H9 (cell line): ENCODE measurements around the gene SLC29A2. TPM values are rescaled to one million over a fixed set of nuclear protein-coding genes. Genes with fewer than 3 reads are reported as not detected.

Source experiments
- DNase-seq: peaks from one replicate; pipeline ENCODE4 v3.0.0-alpha.2; 2017
- H2AFZ ChIP-seq: one replicate; pipeline ENCODE4 v1.6.1; 2013; ENCODE audit warnings: mild to moderate bottlenecking, low read length, control low read depth, moderate library complexity
- H2AK5ac ChIP-seq: 2 replicates; pipeline ENCODE4 v1.6.1; 2013; ENCODE audit warnings: low read length, control low read depth, mixed read lengths; ENCODE audit not compliant: insufficient read length
- H2BK120ac ChIP-seq: one replicate; pipeline ENCODE4 v1.6.1; 2013; ENCODE audit warnings: low read depth, mild to moderate bottlenecking, low read length, control low read depth, inconsistent platforms; ENCODE audit not compliant: poor library complexity, severe bottlenecking
- H2BK12ac ChIP-seq: 2 replicates; pipeline ENCODE4 v1.6.1; 2013; ENCODE audit warnings: low read length, control low read depth, mixed read lengths, low read depth; ENCODE audit not compliant: insufficient read length
- H2BK15ac ChIP-seq: 2 replicates; pipeline ENCODE4 v1.6.1; 2013; ENCODE audit warnings: low read depth, low read length, control low read depth
- H2BK20ac ChIP-seq: one replicate; pipeline ENCODE4 v1.6.1; 2013; ENCODE audit warnings: low read depth, mild to moderate bottlenecking, low read length, control low read depth, inconsistent platforms; ENCODE audit not compliant: poor library complexity, severe bottlenecking
- H2BK5ac ChIP-seq: 2 replicates; pipeline ENCODE4 v1.6.1; 2013; ENCODE audit warnings: low read length, control low read depth, mixed read lengths; ENCODE audit not compliant: insufficient read length
- H3K14ac ChIP-seq: 2 replicates; pipeline ENCODE4 v1.6.1; 2013; ENCODE audit warnings: low read length, control low read depth; ENCODE audit not compliant: insufficient read depth
- H3K18ac ChIP-seq: 2 replicates; pipeline ENCODE4 v1.6.1; 2013; ENCODE audit warnings: low read depth, mild to moderate bottlenecking, mixed read lengths, low read length, control low read depth; ENCODE audit not compliant: insufficient read length
- H3K23ac ChIP-seq: 2 replicates; pipeline ENCODE4 v1.6.1; 2013; ENCODE audit warnings: low read length, control low read depth, mixed read lengths, low read depth; ENCODE audit not compliant: insufficient read length
- H3K23me2 ChIP-seq: 2 replicates; pipeline ENCODE4 v1.6.1; 2013; ENCODE audit warnings: low read depth, mild to moderate bottlenecking, mixed read lengths, low read length, control low read depth; ENCODE audit not compliant: insufficient read length, poor library complexity, severe bottlenecking
- H3K27ac ChIP-seq: 2 replicates; pipeline ENCODE4 v1.5.1; 2013; ENCODE audit warnings: low read length, control low read depth, mixed read lengths, low read depth; ENCODE audit not compliant: insufficient read length
- H3K27me3 ChIP-seq: 2 replicates; pipeline ENCODE4 v1.6.1; 2013; ENCODE audit warnings: low read length, control low read depth, inconsistent platforms; ENCODE audit not compliant: insufficient read depth
- H3K4ac ChIP-seq: 2 replicates; pipeline ENCODE4 v1.6.1; 2013; ENCODE audit warnings: low read depth, mild to moderate bottlenecking, control low read depth, inconsistent platforms, low read length, moderate library complexity
- H3K4me1 ChIP-seq: 2 replicates; pipeline ENCODE4 v1.6.1; 2013; ENCODE audit warnings: low read length, control low read depth, inconsistent platforms; ENCODE audit not compliant: insufficient read depth
- H3K4me2 ChIP-seq: 2 replicates; pipeline ENCODE4 v1.6.1; 2013; ENCODE audit warnings: low read length, control low read depth, mixed read lengths; ENCODE audit not compliant: insufficient read length, insufficient read depth
- H3K56ac ChIP-seq: 2 replicates; pipeline ENCODE4 v1.6.1; 2013; ENCODE audit warnings: low read depth, mild to moderate bottlenecking, mixed read lengths, low read length, control low read depth; ENCODE audit not compliant: insufficient read length
- H3K79me1 ChIP-seq: 2 replicates; pipeline ENCODE4 v1.6.1; 2013; ENCODE audit warnings: low read depth, mild to moderate bottlenecking, moderate library complexity, low read length, control low read depth, inconsistent platforms; ENCODE audit not compliant: insufficient read depth, poor library complexity, severe bottlenecking
- H3K79me2 ChIP-seq: 2 replicates; pipeline ENCODE4 v1.6.1; 2013; ENCODE audit warnings: low read length, control low read depth, inconsistent platforms; ENCODE audit not compliant: insufficient read depth
- H3K9ac ChIP-seq: 2 replicates; pipeline ENCODE4 v1.6.1; 2013; ENCODE audit warnings: low read length, control low read depth, mixed read lengths; ENCODE audit not compliant: insufficient read length; ENCODE audit errors: extremely low read depth
- H3K9me3 ChIP-seq: one replicate; pipeline ENCODE4 v1.6.1; 2013; ENCODE audit warnings: low read depth, low read length, inconsistent platforms; ENCODE audit not compliant: control insufficient read depth
- H3T11ph ChIP-seq: one replicate; pipeline ENCODE4 v1.6.1; 2013; ENCODE audit warnings: mild to moderate bottlenecking, low read length, control low read depth, inconsistent platforms
- H4K20me1 ChIP-seq: one replicate; pipeline ENCODE4 v1.6.1; 2013; ENCODE audit not compliant: control insufficient read depth, insufficient read length, insufficient read depth
- H4K5ac ChIP-seq: 2 replicates; pipeline ENCODE4 v1.6.1; 2013; ENCODE audit warnings: low read depth, mild to moderate bottlenecking, mixed read lengths, low read length, control low read depth; ENCODE audit not compliant: insufficient read length
- H4K8ac ChIP-seq: replicated peaks from 2 replicates; pipeline ENCODE4 v1.6.1; 2013; ENCODE audit warnings: low read length, control low read depth, mixed read lengths, low read depth; ENCODE audit not compliant: insufficient read length
- H4K91ac ChIP-seq: 2 replicates; pipeline ENCODE4 v1.6.1; 2013; ENCODE audit warnings: low read depth, mild to moderate bottlenecking, moderate library complexity, mixed read lengths, low read length, control low read depth; ENCODE audit not compliant: insufficient read length
- H3K27ac Mint-ChIP-seq, 3 experiments: 2 replicates in 2 of 3; 3 replicates in 1 of 3; pipeline ENCODE4 v1.8.0; 2020 to 2021; ENCODE audit warnings: mixed read lengths in 3 of 3, mild to moderate bottlenecking in 1 of 3, moderate library complexity in 1 of 3
- H3K27me3 Mint-ChIP-seq: 2 replicates; pipeline ENCODE4 v1.8.0; 2021; ENCODE audit warnings: low read depth, mild to moderate bottlenecking, moderate library complexity, mixed read lengths
- H3K36me3 Mint-ChIP-seq, 3 experiments: 2 replicates in 2 of 3; 3 replicates in 1 of 3; pipeline ENCODE4 v1.8.0; 2020 to 2021; ENCODE audit warnings: low read depth in 3 of 3, mixed read lengths in 3 of 3; ENCODE audit not compliant: insufficient read depth in 1 of 3
- H3K4me1 Mint-ChIP-seq, 2 experiments: 2 replicates each; pipeline ENCODE4 v1.8.0; 2020; ENCODE audit warnings: mixed read lengths in 2 of 2
- H3K4me3 Mint-ChIP-seq, 2 experiments: 2 replicates in 1 of 2; 3 replicates in 1 of 2; pipeline ENCODE4 v1.8.0; 2020 to 2021; ENCODE audit warnings: mild to moderate bottlenecking in 2 of 2, mixed read lengths in 2 of 2, moderate library complexity in 1 of 2
- H3K9me3 Mint-ChIP-seq, 2 experiments: 2 replicates in 1 of 2; 3 replicates in 1 of 2; pipeline ENCODE4 v1.8.0; 2020; ENCODE audit warnings: mild to moderate bottlenecking in 2 of 2, mixed read lengths in 2 of 2, moderate library complexity in 1 of 2
- WGBS: extraction: QIAGEN DNeasy Blood & Tissue Kit; methylation state at CpG from one replicate; pipeline ENCODE4 v1.1.7; 2013; ENCODE audit warnings: missing lambda C conversion rate, low lambda C conversion rate, mixed read lengths; ENCODE audit not compliant: insufficient read length; ENCODE audit errors: extremely low coverage; 5-methylcytosine and 5-hydroxymethylcytosine counted together
- total RNA-seq: library from RNA; stranded (reverse); gene quantifications from 2 replicates; pipeline ENCODE4 v1.2.1, GENCODE V29; 2021
- TF ChIP-seq, protein P1 (sequence below): fragments of 200-600 bp; sonication (generic); conservative IDR thresholded peaks from 3 replicates; pipeline ENCODE4 v1.8.0; 2021; ENCODE audit warnings: antibody characterized with exemption, mild to moderate bottlenecking

Gene SLC29A2
- total RNA-seq, 1 experiment from 2014 or later: 29.8 TPM

DNA sequence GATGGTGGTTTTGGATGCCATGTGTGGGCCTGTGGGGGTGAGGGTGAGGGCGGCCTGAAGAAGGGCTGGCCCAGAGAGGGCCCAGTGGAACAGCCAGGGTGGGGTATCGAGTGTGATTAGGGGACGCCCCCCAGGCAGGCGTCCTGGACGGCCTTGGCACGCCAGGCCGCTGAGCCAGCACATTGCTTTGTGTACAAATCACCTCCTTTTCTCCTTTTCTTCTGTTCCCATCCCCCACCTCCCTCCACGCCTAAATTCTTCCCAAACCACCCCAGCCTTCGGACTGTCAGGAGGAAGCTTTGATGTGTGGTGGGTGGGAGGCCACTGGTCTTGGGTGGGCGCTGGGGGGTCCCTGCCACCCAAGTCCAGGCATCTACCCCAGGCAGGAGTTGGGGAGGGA, 46.9 kb downstream of the SLC29A2 start:
- no peak overlapping the region for H3T11ph ChIP-seq
- no peaks in the 10 kb centered on the region for H3K79me1 ChIP-seq
- H3K27me3 Mint-ChIP-seq: peaks cover 20% of the 10 kb centered on the region
- peaks cover 3 to 7% (median 5%) of the 10 kb centered on the region in 3 experiments for H3K36me3 Mint-ChIP-seq
- peaks cover 7% of the 10 kb centered on the region in 2 experiments for H3K9me3 Mint-ChIP-seq
- H3K27ac Mint-ChIP-seq: peak overlapping the region in 1 of 3 experiments; percentile 74; a peak in 1 of 7 replicates
- H2BK120ac ChIP-seq: no peak overlapping the region
- no peaks in the 10 kb centered on the region for H3K27me3 ChIP-seq
- no peak overlapping the region for H2BK20ac ChIP-seq
- H3K14ac ChIP-seq: no peak overlapping the region
- no peak overlapping the region for H3K4me2 ChIP-seq
- no peak overlapping the region for H4K8ac ChIP-seq
- no peak overlapping the region for H3K27ac ChIP-seq
- H4K5ac ChIP-seq: no peak overlapping the region
- no peak overlapping the region for H3K56ac ChIP-seq
- H3K4ac ChIP-seq: no peak overlapping the region
- H4K91ac ChIP-seq: no peak overlapping the region
- no peak overlapping the region for H3K23ac ChIP-seq
- no peak overlapping the region for H3K18ac ChIP-seq
- H2AK5ac ChIP-seq: no peak overlapping the region
- 0 out of 2 replicates have a peak, but pooled peaks cover 3% of the 10 kb centered on the region for H3K4me1 ChIP-seq
- no peak overlapping the region for H2BK12ac ChIP-seq
- H3K23me2 ChIP-seq: no peaks in the 10 kb centered on the region
- H3K4me3 Mint-ChIP-seq: no peak overlapping the region
- H2AFZ ChIP-seq: no peak overlapping the region
- H4K20me1 ChIP-seq: no peaks in the 10 kb centered on the region
- H3K9ac ChIP-seq: no peak overlapping the region
- H2BK5ac ChIP-seq: no peak overlapping the region
- WGBS: no CpG with 5 or more reads among the region's 10 CpGs
- no peak overlapping the region for H2BK15ac ChIP-seq
- TF ChIP-seq, protein P1, sequence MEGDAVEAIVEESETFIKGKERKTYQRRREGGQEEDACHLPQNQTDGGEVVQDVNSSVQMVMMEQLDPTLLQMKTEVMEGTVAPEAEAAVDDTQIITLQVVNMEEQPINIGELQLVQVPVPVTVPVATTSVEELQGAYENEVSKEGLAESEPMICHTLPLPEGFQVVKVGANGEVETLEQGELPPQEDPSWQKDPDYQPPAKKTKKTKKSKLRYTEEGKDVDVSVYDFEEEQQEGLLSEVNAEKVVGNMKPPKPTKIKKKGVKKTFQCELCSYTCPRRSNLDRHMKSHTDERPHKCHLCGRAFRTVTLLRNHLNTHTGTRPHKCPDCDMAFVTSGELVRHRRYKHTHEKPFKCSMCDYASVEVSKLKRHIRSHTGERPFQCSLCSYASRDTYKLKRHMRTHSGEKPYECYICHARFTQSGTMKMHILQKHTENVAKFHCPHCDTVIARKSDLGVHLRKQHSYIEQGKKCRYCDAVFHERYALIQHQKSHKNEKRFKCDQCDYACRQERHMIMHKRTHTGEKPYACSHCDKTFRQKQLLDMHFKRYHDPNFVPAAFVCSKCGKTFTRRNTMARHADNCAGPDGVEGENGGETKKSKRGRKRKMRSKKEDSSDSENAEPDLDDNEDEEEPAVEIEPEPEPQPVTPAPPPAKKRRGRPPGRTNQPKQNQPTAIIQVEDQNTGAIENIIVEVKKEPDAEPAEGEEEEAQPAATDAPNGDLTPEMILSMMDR: no peak
- H3K9me3 ChIP-seq: no peaks in the 10 kb centered on the region
- no peak for DNase-seq
- peaks cover 9 to 22% of the 10 kb centered on the region in 2 experiments for H3K4me1 Mint-ChIP-seq
- no peaks in the 10 kb centered on the region for H3K79me2 ChIP-seq
